Smooth muscle cell of the pulmonary artery (primary cell): ENCODE data around the gene CHRNA1. TPM values are rescaled to one million over a fixed set of nuclear protein-coding genes. Genes with fewer than 3 reads are reported as not detected.

ENCODE experiments used
- total RNA-seq: library from RNA; depleted of rRNA; stranded (reverse); fragments of >200 nt; gene quantifications from 2 replicates; pipeline ENCODE4 v1.2.3, GENCODE V29; 2014

The CHRNA1 gene
- total RNA-seq, result 0.10 and 0.33 TPM in 2 replicates

DNA sequence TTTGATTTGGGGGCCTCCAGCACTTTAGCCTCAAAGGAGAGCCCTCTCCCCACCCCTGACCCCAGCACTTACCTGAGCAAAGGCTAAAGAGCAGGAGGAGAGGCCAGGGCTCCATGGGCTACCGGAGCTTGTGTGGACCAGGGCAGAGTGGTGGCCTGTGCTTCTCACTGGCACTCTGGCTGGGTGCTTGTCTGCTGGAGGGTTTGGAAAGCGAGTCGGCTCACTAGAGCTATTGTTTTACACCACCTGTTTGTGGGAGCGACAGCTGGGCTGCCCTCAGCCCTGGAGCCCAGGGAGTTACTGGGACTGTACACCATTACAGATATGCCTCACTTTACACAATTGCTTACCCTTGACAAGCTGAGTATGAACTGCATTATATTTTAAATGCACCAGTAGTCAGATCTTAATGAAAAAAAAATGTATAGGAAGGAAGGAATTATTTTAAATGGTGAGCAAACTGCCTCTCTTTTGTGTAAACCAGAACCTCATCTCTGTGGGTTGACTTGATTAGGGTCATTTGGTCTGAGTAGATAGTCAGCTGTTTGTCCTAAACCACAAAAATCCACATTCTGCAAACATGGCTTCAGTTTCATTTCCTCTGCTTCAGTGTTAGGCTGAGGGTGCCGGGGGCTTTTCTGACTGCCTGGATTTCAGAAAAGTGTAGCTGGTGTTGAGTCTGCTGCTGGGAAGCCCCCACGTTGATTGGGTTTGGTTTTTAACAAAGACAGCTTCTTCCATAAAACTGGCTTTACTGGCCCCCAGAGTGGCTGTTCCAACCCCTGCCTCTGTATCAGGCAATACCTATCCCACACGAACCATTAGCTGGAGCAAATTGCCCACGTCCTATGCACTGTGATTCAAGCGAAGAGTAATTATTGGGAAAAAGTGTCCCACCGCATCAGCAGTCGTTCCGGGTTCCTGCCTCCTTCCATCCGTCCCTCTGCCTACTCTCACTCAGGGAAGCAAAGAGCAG lies at the start of gene CHRNA1:
Gene CHRNA1 (minus strand): TSS at position 193 of the 976 bp plus-strand sequence. CDS start 78 bp downstream, at position 115.

Other genes with a start within 250 kb of the CHRNA1 start
- 16.9 and 20.5 TPM in 2 replicates for gene WIPF1, start 166.7 kb downstream of the CHRNA1 start, total RNA-seq
- gene CHN1, start 240.9 kb upstream of the CHRNA1 start, total RNA-seq, result 7.8 and 9.6 TPM in 2 replicates